CD4-positive, alpha-beta T cell treated with Interleukin-10 for 1 hour (primary cell): Measurements from ENCODE around the gene TCTN3.
"Not testable (repeated sequence)": the region's sequence is repeated elsewhere in the genome, so short reads cannot be mapped to it uniquely, and the experiment has no call there.

Source experiments
- DNase-seq: peaks from one replicate; pipeline ENCODE4 v3.0.0-alpha.2; 2020

TCTN3 gene, protein sequence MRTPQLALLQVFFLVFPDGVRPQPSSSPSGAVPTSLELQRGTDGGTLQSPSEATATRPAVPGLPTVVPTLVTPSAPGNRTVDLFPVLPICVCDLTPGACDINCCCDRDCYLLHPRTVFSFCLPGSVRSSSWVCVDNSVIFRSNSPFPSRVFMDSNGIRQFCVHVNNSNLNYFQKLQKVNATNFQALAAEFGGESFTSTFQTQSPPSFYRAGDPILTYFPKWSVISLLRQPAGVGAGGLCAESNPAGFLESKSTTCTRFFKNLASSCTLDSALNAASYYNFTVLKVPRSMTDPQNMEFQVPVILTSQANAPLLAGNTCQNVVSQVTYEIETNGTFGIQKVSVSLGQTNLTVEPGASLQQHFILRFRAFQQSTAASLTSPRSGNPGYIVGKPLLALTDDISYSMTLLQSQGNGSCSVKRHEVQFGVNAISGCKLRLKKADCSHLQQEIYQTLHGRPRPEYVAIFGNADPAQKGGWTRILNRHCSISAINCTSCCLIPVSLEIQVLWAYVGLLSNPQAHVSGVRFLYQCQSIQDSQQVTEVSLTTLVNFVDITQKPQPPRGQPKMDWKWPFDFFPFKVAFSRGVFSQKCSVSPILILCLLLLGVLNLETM

DNA sequence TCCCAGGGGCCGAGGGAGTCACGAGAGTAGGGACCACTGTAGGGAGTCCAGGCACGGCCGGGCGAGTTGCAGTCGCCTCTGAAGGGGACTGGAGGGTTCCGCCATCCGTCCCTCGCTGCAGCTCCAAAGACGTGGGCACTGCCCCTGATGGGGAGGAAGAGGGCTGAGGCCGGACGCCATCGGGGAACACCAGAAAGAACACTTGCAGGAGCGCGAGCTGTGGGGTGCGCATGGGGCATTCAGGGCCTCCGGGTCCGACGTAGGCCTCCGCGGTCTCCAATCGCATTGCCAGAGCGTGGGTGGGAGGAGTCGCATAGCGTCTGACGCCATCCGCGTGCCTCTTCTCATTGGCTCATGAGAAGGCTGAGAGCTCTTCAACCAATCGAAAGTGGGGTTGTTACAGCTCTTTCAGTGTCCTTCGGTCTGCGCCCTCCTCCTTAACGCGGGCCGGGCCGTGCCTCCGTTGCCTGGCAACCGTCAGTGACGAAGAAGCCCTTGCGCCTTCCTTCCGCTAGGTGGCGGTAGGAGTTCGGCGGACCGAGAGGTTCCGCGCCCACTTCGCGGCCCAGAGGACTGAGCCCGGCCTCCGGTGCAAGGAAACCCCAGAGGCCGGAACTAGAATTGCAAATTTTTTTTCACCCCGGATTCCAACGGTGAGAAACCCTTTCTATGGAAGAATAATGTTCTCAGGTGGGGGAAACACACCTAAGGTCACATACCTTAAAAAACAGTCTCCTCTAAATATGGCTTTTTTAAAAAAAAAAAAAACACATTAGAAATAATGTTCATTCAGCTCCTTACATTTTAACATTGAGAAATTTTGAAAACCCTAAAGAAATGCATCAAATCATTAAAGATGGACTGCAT lies at the start of gene TCTN3:
Gene TCTN3 (minus strand): TSS at position 260 of the 867 bp plus-strand sequence. CDS start 28 bp downstream, at position 232.
- DNase-seq, result peak; percentile 99

DNA sequence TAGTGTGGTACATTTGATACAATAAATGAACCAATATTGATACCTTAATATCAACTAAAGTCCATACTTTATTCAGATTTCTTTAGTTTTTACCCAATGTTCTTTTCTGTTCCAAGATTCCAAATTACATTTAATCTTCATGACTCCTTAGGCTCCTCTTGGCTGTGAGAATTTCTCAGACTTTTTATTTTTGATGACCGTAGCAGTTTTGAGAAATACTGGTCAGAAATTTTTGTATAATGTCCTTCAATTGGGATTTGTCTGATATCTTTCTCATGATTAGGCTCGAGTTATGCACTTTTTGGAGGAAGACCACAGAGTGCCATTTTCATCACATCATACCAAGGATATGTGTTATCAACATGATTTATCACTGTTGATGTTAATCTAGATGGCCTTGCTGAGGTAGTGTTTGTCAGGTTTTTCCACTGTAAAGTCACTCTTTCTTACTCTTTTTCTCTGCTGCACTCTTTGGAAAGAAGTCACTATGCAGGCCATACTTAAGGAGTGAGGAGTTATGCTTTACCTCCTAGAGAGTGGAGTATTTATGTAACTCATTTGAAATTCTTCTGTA lies 49.3 kb upstream of the TCTN3 start:
- DNase-seq, result no peak

DNA sequence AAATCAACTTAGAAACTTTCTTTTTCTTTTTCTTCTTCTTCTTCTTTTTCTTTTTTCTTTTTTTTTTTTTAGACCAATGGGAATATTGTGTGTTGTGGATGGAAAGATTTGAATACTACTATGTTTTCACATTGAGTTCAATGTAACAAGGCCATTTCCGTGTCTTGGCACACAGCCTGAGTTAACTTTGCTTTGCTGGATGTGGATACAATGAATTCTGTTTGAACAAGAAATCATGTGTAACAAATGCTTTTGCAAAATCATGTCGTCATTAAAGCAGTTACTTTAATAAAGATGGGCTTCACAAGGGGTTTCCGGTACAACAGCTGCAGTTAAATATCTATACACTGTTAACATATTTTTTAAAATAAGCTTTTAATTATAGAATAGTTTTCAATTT lies 48.8 kb upstream of the TCTN3 start:
- no peak for DNase-seq

DNA sequence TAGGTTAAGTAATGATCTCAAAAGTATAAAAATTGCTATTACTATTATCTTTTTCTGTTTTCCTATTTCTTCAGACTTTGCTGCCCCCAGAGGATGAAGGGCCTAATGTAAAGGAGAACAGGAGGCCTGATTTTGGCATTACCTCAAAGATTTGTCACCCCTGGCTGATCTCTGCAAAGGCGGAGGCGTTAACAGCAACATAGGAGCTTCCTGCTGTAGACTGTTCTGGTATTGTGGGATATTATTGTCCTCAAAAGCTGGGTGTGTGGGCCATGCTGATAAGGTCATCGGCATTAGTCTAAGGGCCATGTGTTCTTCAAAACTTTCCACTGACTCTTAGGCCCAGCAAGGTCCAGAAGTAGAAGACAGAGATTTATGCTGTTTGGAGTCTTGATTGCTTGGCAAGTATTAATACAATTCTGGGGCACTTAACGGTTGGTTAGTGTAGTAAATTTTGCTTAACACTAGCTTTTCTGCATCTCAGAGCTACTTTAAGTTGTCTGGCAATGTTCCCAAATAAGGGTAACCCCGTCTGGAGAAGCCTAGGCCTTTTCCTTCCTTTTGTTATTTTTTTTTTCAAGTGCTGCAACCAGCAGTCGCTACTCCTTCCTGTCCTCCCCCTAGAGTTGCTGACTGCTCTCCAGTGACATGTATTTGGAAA lies 48.2 kb upstream of the TCTN3 start:
- no peak for DNase-seq

DNA sequence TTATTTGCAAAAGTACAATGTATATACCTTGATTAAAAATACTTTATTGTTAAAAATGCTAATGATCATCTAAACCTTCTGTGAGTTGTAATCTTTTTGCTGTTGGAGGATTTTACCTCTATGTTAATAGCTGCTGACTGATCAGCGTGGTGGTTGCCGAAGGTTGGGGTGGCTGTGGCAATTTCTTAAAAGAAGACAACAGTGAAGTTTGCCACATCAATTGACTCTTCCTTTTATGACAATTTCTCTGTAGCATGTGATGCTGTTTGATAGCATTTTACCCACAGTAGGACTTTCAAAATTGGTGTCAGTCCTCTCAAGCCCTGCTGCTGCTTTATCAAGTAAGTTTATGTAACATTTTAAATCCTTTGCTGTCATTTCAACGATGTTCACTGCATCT lies 45.3 kb upstream of the TCTN3 start:
- no peak for DNase-seq

DNA sequence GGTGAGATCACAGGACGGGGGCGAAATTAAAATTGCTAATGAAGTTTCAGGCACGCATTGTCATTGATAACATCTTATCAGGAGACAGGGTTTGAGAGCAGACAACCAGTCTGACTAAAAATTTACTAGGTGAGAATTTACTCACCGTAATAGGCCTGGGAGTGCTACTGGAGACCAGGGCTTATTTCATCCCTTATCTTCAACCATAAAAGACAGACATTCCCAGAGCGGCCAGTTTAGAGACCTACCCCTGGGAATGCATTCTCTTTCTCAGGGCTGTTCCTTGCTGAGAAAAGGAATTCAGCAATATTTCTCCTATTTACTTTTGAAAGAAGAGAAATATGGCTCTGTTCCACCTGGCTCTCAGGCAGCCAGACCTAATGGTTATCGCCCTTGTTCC lies 39.2 kb upstream of the TCTN3 start:
- DNase-seq, result not testable (repeated sequence)

DNA sequence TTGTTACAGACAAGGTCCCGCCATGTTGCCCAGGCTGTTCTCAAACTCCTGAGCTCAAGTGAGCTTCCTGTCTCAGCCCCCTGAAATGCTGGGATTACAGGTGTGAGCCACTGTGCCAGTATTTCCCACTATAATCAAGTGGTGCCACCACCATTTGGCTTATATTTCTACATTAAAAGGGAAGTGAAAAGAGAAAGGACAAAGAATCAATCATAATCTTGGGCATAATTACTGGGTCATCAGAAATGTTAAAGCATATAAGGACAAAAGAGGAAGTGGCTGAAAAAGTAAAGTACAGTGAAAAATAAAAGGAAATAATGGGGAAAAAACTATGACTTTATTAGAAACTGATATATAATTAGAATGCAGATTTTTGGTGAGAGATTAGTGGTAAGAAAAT lies 36.5 kb upstream of the TCTN3 start:
- no peak for DNase-seq

DNA sequence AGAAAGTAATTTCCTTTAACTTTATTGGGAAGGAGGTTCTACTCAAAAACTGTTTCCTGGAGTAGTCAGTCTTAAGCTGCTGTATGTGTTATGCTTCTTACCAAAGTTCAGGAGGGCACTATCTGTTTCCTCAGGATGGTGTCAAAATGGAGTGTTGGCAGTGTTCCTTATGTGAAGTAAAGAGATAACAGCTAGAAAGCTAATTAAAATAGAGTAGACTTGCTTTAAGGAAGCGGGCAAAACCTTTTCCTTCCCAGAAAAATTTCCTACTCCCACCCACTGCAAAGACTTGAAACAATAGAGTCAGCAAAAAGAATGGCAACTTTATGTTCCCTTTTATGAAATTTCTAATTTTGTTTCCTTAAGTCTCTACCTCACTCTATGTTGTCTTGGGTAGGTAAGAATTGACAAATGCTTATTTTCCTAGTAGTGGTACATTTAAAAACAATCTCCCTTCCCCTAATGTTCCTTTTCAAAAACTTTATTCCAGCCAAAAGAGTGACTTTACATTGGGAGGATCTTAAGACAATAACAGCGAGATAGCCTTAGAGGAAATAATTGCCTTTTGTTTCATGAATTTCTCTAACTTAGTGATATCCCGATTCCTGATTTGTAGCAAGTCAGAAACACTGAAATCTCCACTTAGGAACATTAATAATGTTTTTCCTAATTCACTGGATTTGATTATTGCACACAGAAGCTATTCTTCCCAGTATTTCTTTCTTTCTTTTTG lies 35.8 kb upstream of the TCTN3 start:
- DNase-seq, result no peak

DNA sequence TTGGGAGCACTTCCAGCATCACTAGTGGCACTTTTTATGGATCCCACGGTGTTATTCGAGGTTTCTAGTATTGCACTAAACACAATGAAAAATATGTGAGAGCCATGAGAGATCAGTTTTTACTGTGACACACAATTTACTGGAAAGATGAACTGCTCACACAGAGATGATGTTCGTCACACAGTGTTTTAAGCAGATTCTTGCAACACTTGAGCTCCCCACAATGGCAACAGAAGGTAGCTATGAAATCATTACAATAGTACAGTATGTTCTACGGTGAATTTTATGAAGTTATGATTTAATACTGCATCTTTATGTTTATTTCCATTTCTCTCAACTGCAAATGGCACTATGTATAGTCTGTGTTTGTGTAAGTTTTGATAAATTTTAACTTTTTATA lies 34.8 kb upstream of the TCTN3 start:
- no peak for DNase-seq

DNA sequence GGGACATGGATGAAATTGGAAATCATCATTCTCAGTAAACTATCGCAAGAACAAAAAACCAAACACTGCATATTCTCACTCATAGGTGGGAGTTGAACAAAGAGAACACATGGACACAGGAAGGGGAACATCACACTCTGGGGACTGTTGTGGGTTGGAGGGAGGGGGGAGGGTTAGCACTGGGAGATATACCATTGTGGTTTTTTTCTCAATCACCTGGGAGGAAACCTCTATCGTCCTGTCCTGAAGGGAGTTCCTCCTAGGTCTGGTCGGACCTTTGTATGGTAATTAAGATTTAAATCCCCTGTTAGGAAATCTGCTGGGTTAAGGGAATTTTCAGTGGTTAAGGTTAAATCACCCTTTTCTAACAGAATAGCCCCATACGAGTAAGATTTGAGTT lies 28.8 kb upstream of the TCTN3 start:
- not testable (repeated sequence) for DNase-seq

DNA sequence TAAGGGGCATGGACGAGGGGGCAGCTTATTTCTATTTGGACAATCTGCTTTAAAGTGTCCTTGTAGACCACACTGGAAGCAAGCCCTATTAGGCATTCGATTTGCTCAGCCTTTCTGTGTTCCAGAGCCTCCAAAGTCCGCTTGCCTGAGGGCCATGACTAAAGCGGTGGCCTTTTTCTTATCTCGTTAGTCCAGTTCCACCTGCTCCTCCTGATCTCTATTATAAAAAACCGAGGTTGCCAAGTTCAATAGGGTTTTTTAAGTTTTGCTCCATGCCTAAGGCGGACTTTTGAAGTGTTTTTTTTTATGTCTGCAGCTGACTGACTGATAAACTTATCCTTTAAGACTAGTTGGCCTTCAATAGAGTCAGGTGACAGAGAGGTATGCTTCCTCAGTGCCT lies 27.0 kb upstream of the TCTN3 start:
- DNase-seq, result not testable (repeated sequence)

DNA sequence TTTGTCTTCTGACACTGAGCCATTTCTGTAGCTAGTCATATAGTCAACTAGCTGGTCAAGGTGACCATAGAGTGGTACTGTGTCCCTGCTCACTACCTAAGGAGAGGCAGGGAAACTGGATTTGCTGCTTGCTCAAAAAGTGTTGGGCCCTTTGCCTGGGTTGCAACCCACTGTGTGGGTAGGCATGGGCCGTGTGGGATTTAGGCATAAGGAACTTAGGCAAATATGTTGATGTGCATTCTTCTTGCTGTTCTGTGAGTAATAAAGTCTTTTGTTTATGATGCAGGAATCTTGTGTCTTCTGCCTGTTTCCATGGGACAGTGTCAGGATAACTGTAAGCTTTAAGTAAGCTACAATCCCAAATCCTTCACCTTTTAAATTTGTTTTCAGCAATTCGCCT lies 23.1 kb upstream of the TCTN3 start:
- no peak for DNase-seq

DNA sequence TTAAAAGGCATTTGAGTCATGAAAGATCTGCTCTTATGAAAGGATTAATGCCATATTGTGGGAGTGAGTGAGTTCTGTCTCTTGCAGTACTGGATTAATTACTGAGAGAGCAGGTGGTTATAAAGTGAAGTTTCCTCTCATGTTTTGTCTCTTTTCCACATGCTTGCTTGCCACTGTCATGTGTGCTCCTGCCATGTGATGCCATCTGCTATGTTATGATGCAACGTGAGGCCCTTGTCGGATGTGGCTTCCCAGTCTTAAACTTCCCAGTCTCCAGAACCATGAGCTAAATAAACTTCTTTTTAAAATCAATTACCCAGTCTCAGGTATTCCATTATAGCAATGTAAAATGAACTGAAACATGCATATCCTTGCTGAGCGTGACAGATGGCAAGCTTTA lies 22.7 kb upstream of the TCTN3 start:
- no peak for DNase-seq

DNA sequence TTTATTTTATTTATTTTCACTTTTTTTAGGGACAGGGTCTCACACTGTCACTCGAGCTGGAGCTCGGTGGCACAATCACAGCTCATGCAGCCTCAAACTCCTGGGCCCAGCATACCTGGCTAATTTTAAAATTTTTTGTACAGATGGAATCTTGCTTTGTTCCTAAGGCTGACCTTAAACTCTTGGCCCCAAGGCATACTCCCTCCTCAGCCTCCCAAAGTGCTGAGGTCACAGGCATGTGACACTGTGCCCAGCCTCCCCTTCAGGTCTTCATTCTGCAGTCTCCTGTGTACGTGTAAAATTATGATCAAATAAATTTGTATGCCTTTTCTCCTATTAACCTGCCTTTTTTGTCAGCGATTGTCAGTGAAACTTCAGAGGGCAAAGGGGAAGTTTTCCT lies 17.8 kb upstream of the TCTN3 start:
- DNase-seq, result no peak

DNA sequence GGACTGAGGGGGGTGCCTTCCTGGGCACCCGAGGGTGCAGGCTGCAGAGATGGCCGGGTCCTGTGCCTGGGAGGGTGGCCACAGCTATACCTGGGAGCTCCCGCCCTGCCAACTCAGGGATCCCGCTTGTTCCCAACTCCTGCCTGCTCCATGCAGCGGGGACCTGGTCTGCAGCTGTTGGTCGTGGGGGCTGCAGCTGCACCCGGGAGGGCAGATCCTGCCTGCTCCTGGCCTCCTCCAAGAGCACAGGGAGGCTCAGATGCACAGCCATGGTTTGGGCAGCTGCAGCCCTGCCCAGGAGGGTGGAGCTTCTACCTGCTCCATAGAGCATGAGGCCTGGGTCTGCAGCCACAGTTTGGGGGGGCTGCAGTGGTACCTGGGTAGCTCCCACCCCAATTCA lies 13.3 kb upstream of the TCTN3 start:
- no peak for DNase-seq

DNA sequence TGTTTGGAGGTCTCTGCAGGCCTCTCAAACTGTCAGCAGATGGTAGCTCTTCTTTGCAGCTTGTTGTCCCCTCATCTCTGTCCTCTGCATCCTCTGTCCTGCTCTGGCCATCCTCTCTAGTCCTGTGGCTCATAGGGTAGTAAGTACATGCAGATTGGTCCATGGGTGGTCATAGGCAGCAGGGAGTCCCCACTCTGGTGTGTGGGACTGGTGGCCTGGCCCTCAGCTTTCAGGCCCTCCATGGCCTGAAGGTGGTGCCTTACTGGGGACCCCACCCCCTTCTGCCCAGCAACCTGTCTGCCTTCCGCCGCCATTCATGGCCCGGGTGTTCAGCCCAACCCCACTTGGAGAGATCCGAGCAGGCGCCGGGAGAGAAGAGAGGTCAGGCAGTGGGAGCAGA lies 12.8 kb upstream of the TCTN3 start:
- DNase-seq, result no peak

DNA sequence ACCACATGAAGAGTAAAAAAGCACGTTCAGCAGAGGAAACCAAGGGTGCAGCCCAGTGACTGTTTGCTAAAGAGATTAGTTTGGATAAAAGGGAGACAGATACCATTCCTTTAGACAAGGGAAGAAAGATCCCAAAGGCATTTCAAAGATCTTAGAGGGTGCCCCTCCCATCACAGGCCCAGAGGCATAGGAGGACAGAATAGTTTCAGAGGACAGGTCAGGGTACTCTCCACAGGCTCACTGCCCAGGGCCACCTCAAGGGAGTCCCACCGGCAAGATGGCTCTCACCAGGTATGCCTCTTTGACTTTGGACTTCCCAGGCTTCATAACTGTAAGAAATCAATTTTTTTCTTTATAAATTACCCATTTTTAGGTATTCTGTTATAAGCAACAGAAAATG lies 4.7 kb upstream of the TCTN3 start:
- no peak for DNase-seq

DNA sequence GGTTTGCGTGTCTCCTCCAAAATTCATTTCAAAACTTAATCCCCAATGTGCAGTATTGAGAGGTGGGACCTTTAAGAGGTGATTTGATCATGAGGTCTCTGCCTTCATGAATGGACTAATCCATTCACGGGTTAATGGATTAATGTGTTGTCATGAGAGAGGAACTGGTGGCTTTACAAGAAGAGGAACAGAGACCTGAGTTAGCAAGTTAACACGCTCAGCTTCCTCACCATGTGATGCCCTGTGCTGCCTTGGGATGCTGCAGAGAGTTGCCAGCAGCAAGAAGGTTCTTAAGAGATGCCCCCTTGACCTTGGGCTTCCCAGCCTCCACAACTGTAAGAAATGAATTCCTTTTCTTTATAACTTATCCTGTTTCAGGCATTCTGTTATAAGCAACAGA lies 3.7 kb upstream of the TCTN3 start:
- DNase-seq, result peak; percentile 5

DNA sequence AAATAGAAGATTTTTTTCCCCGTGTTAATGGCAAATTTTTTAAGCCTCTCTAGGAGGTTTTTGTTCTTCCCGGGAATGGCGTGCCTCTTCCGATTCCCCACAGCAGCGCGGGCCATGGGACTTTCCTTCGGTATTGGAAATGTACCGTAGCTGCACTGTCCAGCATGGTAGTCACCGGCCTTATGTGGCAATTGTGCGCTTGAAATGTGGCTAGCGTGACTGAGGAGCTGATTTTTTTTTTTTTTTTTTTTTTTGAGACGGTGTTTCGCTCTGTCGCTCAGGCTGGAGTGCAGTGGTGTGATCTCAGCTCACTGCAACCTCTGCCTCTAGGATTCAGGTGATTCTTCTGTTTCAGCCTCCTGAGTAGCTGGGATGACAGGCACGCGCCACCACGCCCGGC lies 938 bp upstream of the TCTN3 start:
- DNase-seq, result no peak

DNA sequence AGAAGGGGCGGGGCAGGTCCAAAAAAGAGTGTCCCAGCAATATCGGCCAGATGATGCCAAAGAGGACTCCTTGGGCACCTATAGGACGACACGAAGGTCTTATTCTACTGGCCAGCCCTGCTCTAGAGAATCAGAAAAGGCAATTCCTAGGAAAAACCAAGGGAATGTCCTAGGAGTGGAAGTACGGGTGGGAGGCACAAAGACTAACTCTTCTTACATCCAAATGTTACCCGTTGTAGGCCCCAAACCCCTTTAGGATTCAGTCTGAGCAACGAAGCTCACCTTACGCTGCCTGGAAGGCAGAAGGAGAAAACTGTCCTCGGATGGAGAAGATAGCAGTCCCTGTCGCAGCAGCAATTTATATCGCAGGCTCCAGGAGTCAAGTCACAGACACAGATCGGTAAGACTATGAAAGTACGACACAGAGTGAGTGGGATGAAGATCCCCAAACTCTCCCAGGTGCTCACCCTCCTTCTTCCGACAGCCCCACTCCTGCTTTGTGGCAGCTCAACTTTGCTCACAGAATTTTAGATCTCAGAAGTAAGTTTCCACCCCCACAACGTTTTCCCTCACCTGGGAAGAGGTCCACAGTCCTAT lies 558 bp downstream of the TCTN3 start:
- DNase-seq, result no peak

DNA sequence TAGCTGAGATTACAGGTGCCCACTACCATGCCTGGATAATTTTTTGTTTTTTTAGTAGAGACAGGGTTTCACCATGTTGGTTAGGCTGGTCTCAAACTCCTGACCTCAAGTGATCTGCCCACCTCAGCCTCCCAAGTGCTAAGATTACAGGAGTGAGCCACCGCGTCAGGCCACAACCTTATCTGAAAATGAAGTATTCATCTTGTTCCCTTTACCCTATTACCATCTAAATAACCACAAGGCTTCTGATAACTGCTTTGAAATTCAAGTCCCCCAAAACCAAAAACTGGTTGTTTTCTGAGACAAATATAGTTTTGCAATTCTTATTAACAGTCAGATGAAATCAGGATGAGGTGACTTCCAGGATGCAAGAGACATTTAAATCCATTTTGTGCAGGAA lies 2.4 kb downstream of the TCTN3 start:
- no peak for DNase-seq

DNA sequence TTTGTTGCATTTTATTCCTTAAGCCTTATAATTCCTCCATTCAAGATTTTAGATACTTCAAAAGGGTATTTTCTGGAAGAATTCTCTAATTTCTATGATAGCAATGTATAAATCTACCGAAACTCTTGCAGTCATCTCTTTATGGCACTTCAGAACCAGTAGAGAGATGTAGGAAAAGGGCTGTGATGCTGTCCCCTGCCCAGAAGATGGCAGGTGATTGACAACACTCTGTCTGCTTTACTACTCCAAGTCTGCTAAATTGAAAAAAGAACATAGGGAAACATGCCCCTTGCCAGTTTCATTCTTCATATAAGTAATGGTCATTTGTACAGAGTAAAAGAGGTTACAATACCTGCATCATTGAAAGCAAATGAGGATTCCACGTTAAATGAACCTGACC lies 5.1 kb downstream of the TCTN3 start:
- DNase-seq, result no peak
